Measurements from ENCODE around the gene GALNTL6. TPM values are rescaled to one million over a fixed set of nuclear protein-coding genes. Genes with fewer than 3 reads are reported as not detected.

GALNTL6 gene
- total and polyA plus RNA-seq, 2 donors (not counting 1 experiment from before 2014, with no cell fraction given) = 0.99 to 1.1 TPM

- no peaks in the 10 kb centered on the region for H3K36me3 ChIP-seq (replicated peaks in 1 of 2; ENCODE audit: control extremely low read depth in 1 of 2, control insufficient read depth in 1 of 2, extremely low read depth in 1 of 2, insufficient read depth in 2 of 2, low read length in 1 of 2)
- H3K79me2 ChIP-seq (ENCODE audit: control insufficient read depth, insufficient read depth, low read length) = no peaks in the 10 kb centered on the region
- H3K4me2 ChIP-seq (replicated peaks; ENCODE audit: low read depth, low read length, poor library complexity, severe bottlenecking) = no peak overlapping the region
- WGBS (ENCODE audit: insufficient coverage) = no CpG with 5 or more reads among the region's 4 CpGs
- no peaks in the 10 kb centered on the region for H3K4me1 ChIP-seq (ENCODE audit: control insufficient read depth in 2 of 2, insufficient read depth in 2 of 2, low read length in 2 of 2)
- no peak overlapping the region for H3K27ac ChIP-seq (ENCODE audit: low read length in 2 of 2)
- H3K9me3 ChIP-seq (ENCODE audit: control extremely low read depth in 1 of 3, control insufficient read depth in 2 of 3, insufficient read depth in 1 of 3, low read length in 2 of 3) = no peaks in the 10 kb centered on the region
- ChIA-PET POLR2A (no interaction called here), CTCF (no interaction called here)
- no peak overlapping the region for H3K4me3 Mint-ChIP-seq
- intact Hi-C loops (cut with micrococcal nuclease) = no loop called here
- H3K9ac ChIP-seq (ENCODE audit: low read length) = no peak overlapping the region
- no peak overlapping the region for H3K27ac Mint-ChIP-seq
- ATAC-seq (ENCODE audit: low read depth) = no peak
- H2AFZ ChIP-seq (ENCODE audit: insufficient read depth, low read depth, low read length, poor library complexity, severe bottlenecking) = no peak overlapping the region
- H3K4me1 Mint-ChIP-seq = no peaks in the 10 kb centered on the region
- H4K20me1 ChIP-seq (ENCODE audit: control insufficient read depth, insufficient read depth, low read length, poor library complexity, severe bottlenecking) = no peaks in the 10 kb centered on the region
- no peaks in the 10 kb centered on the region for H3K27me3 Mint-ChIP-seq
- H3K9me3 Mint-ChIP-seq (ENCODE audit: insufficient read depth) = no peaks in the 10 kb centered on the region
- H3K4me3 ChIP-seq (ENCODE audit: control extremely low read depth in 1 of 5, extremely low read depth in 1 of 5, insufficient read depth in 1 of 5, low read depth in 2 of 5, low read length in 4 of 5) = no peak overlapping the region
- no peaks in the 10 kb centered on the region for H3K27me3 ChIP-seq (replicated peaks in 1 of 4; ENCODE audit: control extremely low read depth in 1 of 4, control insufficient read depth in 3 of 4, insufficient read depth in 4 of 4, low read length in 3 of 4)
- DNase-seq = no peak
- TF ChIP-seq CTCF (IDR thresholded peaks at IDR 0.05) (no peak), EZH2 (IDR thresholded peaks at IDR 0.05; ENCODE audit: borderline replicate concordance, insufficient read depth, low read depth, low read length, poor library complexity, severe bottlenecking) (no peak)
These were observed 973.0 kb downstream of the GALNTL6 start for GRCh38 chr4:172786039-172786792.

- no peak overlapping the region for H3K27ac ChIP-seq (ENCODE audit: low read length in 2 of 2)
- H3K4me2 ChIP-seq (replicated peaks; ENCODE audit: low read depth, low read length, poor library complexity, severe bottlenecking) = no peak overlapping the region
- ChIA-PET CTCF (no interaction called here), POLR2A (no interaction called here)
- H2AFZ ChIP-seq (ENCODE audit: insufficient read depth, low read depth, low read length, poor library complexity, severe bottlenecking) = no peak overlapping the region
- no peak overlapping the region for H3K9ac ChIP-seq (ENCODE audit: low read length)
- DNase-seq (no peak), ATAC-seq (ENCODE audit: low read depth) (no peak)
- whole genome bisulfite sequencing (ENCODE audit: insufficient coverage) = 33% methylated on average over 1 of the region's 3 CpGs
- H3K9me3 ChIP-seq (ENCODE audit: control extremely low read depth in 1 of 3, control insufficient read depth in 2 of 3, insufficient read depth in 1 of 3, low read length in 2 of 3) = no peaks in the 10 kb centered on the region
- no peaks in the 10 kb centered on the region for H3K4me1 Mint-ChIP-seq
- no peaks in the 10 kb centered on the region for H3K9me3 Mint-ChIP-seq (ENCODE audit: insufficient read depth)
- no peaks in the 10 kb centered on the region for H3K27me3 Mint-ChIP-seq
- H3K27me3 ChIP-seq (replicated peaks in 1 of 4; ENCODE audit: control extremely low read depth in 1 of 4, control insufficient read depth in 3 of 4, insufficient read depth in 4 of 4, low read length in 3 of 4) = no peaks in the 10 kb centered on the region
- H3K4me3 ChIP-seq (ENCODE audit: control extremely low read depth in 1 of 5, extremely low read depth in 1 of 5, insufficient read depth in 1 of 5, low read depth in 2 of 5, low read length in 4 of 5) = no peak overlapping the region
- no peak overlapping the region for H3K27ac Mint-ChIP-seq
- no peak for TF ChIP-seq EZH2 (IDR thresholded peaks at IDR 0.05; ENCODE audit: borderline replicate concordance, insufficient read depth, low read depth, low read length, poor library complexity, severe bottlenecking)
- TF ChIP-seq CTCF (IDR thresholded peaks at IDR 0.05) = no peak
- H3K4me3 Mint-ChIP-seq = no peak overlapping the region
- H4K20me1 ChIP-seq (ENCODE audit: control insufficient read depth, insufficient read depth, low read length, poor library complexity, severe bottlenecking) = no peaks in the 10 kb centered on the region
- H3K79me2 ChIP-seq (ENCODE audit: control insufficient read depth, insufficient read depth, low read length) = no peaks in the 10 kb centered on the region
- H3K4me1 ChIP-seq (ENCODE audit: control insufficient read depth in 2 of 2, insufficient read depth in 2 of 2, low read length in 2 of 2) = no peaks in the 10 kb centered on the region
- no peaks in the 10 kb centered on the region for H3K36me3 ChIP-seq (replicated peaks in 1 of 2; ENCODE audit: control extremely low read depth in 1 of 2, control insufficient read depth in 1 of 2, extremely low read depth in 1 of 2, insufficient read depth in 2 of 2, low read length in 1 of 2)
- intact Hi-C loops (cut with micrococcal nuclease) = no loop called here
These were observed 973.9 kb downstream of the GALNTL6 start for GRCh38 chr4:172787111-172787510.
